Measurements from ENCODE around the gene OR2K2. TPM values are rescaled to one million over a fixed set of nuclear protein-coding genes. Genes with fewer than 3 reads are reported as not detected.
A peak's percentile ranks its signal among the peaks of the same experiment; 100 is the strongest.

The OR2K2 gene
- total and polyA plus RNA-seq, 2 experiments from 2014 or later: not detected

GRCh38 chr9:111284703-111285102 is 45.3 kb downstream of the OR2K2 start:
- H3F3A ChIP-seq (replicated peaks; ENCODE audit: low read depth): no peaks in the 10 kb centered on the region
- no peaks in the 10 kb centered on the region for H3K79me2 ChIP-seq (replicated peaks; ENCODE audit: insufficient read depth)
- Mint-ChIP-seq H3K36me3 (ENCODE audit: low read depth) (no peaks in the 10 kb centered on the region), H3K27ac (no peak overlapping the region), H3K27me3 (ENCODE audit: insufficient read depth, low read depth, poor library complexity) (peaks cover 2% of the 10 kb centered on the region), H3K4me1 (0 out of 3 replicates have a peak, but pooled peaks cover 2% of the 10 kb centered on the region), H3K4me3 (no peak overlapping the region), H3K9me3 (no peaks in the 10 kb centered on the region; the same call in 2 of the 3 replicates)
- H3K4me3 ChIP-seq: no peak overlapping the region
- H3K4me2 ChIP-seq: no peak overlapping the region
- no peak overlapping the region for H3K27ac ChIP-seq (ENCODE audit: low read depth)
- ATAC-seq: no peak
- no peaks in the 10 kb centered on the region for H4K20me1 ChIP-seq (replicated peaks; ENCODE audit: insufficient read depth)
- H3K4me1 ChIP-seq (ENCODE audit: insufficient read depth): no peaks in the 10 kb centered on the region
- no peaks in the 10 kb centered on the region for H3K36me3 ChIP-seq (ENCODE audit: insufficient read depth)
- H3K27me3 ChIP-seq (ENCODE audit: insufficient read depth): no peaks in the 10 kb centered on the region
- H3K9me2 ChIP-seq (ENCODE audit: insufficient read depth): no peaks in the 10 kb centered on the region
- H2AFZ ChIP-seq: 0 out of 2 replicates have a peak overlapping the region, but pooled peaks have one; percentile 38
- no peak for TF ChIP-seq EZH2phosphoT487 (IDR thresholded peaks at IDR 0.05; ENCODE audit: unreplicated experiment)
- no peak for TF ChIP-seq JUNB (IDR thresholded peaks at IDR 0.05; ENCODE audit: unreplicated experiment)
- TF ChIP-seq ZNF331 (CRISPR knock-in tag; IDR thresholded peaks at IDR 0.05; ENCODE audit: low read depth): no peak
- no peak for TF ChIP-seq ETS1 (IDR thresholded peaks at IDR 0.05)
- no peak for TF ChIP-seq EZH2 (IDR thresholded peaks at IDR 0.05; ENCODE audit: low read depth, unreplicated experiment)
- no peak for TF ChIP-seq STAT1 (IDR thresholded peaks at IDR 0.05; ENCODE audit: unreplicated experiment)
- TF ChIP-seq ZNF462 (CRISPR knock-in tag; IDR thresholded peaks at IDR 0.05): no peak
- no peak for TF ChIP-seq POLR2AphosphoS5 (IDR thresholded peaks at IDR 0.05; ENCODE audit: low read depth)
- TF ChIP-seq REST (IDR thresholded peaks at IDR 0.05; ENCODE audit: unreplicated experiment): no peak
- TF ChIP-seq ZNF114 (CRISPR knock-in tag; IDR thresholded peaks at IDR 0.05): no peak
- no peak for TF ChIP-seq NANOG (IDR thresholded peaks at IDR 0.05; ENCODE audit: borderline replicate concordance)
- no peak for TF ChIP-seq CREB1 (CRISPR knock-in tag; IDR thresholded peaks at IDR 0.05; ENCODE audit: low read depth)
- no peak for TF ChIP-seq CTCF (conservative IDR thresholded peaks at IDR 0.05; ENCODE audit: low read depth in 2 of 2)
- DNase-seq (ENCODE audit: low spot score): no peak

Measured in GM23338 (cell line).